Spleen (tissue), 7 donors: ENCODE data around the gene GUCY1A2.

Source experiments
- POLR2A ChIP-seq, 3 donors: fragments of 450-650 bp; IDR thresholded peaks; one replicate each; pipeline ENCODE4 v1.5.1; 2017; ENCODE audit warnings: antibody characterized with exemption in 3 of 3, mild to moderate bottlenecking in 1 of 3
- POLR2AphosphoS5 ChIP-seq, 3 donors: sonication (generic); formaldehyde crosslinking; IDR thresholded peaks; one replicate each; pipeline ENCODE4 v1.5.1; 2017; ENCODE audit warnings: antibody characterized with exemption in 3 of 3
- TF ChIP-seq, protein P1 (sequence below), 11 experiments: fragments of 200-600 bp in 7 of 11; fragments of 450-650 bp in 4 of 11; sonication (generic) in 4 of 11; IDR thresholded peaks in 8 of 11; conservative IDR thresholded peaks in 3 of 11; 1 replicate in 7 of 11; 2 replicates in 4 of 11; pipeline versions ENCODE4 v1.4.0 to v1.8.0; 2016 to 2021; ENCODE audit warnings: antibody characterized with exemption in 11 of 11, inconsistent platforms in 4 of 11, mild to moderate bottlenecking in 1 of 11
- donor health status: DM: no; HTN: no; CAD: no; lungs with moderate emphysema.
- donor health status: DM: no; HTN: no; CAD: no.
- donor health status: DM: no; HTN: no; CAD: no.

DNA sequence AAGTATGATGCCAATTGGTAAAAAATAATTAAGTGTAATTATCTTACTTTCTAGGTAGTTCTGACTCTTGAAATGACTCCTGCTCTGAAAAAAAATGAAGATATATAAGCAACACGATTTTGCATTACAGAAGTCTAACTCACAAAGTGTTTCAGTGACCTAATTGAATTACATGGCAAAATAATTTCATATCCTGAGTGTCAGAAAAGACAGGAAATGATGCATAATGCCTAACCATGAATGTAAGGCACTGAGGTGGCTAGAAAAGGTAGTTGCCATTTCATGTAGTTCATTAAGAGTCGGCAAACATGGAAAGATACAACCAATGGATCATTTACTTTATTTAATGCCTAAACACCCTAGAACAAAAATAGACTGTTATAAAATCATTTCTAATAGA is 113.5 kb downstream of the GUCY1A2 start:
- TF ChIP-seq, protein P1, sequence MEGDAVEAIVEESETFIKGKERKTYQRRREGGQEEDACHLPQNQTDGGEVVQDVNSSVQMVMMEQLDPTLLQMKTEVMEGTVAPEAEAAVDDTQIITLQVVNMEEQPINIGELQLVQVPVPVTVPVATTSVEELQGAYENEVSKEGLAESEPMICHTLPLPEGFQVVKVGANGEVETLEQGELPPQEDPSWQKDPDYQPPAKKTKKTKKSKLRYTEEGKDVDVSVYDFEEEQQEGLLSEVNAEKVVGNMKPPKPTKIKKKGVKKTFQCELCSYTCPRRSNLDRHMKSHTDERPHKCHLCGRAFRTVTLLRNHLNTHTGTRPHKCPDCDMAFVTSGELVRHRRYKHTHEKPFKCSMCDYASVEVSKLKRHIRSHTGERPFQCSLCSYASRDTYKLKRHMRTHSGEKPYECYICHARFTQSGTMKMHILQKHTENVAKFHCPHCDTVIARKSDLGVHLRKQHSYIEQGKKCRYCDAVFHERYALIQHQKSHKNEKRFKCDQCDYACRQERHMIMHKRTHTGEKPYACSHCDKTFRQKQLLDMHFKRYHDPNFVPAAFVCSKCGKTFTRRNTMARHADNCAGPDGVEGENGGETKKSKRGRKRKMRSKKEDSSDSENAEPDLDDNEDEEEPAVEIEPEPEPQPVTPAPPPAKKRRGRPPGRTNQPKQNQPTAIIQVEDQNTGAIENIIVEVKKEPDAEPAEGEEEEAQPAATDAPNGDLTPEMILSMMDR (IDR thresholded peaks at IDR 0.05 in 8 of 11, conservative IDR thresholded peaks at IDR 0.05 in 3 of 11) = no peak
- no peak for TF ChIP-seq POLR2A (IDR thresholded peaks at IDR 0.05)
- TF ChIP-seq POLR2AphosphoS5 (IDR thresholded peaks at IDR 0.05) = no peak
